HepG2 (cell line): ENCODE measurements around the gene HOXC10.

Experiments
- GZF1 ChIP-seq: sonication (generic); formaldehyde crosslinking; IDR thresholded peaks from 2 replicates; pipeline ENCODE4 v1.5.1; 2020; ENCODE audit warnings: mild to moderate bottlenecking, missing genetic modification reagents
- ISL2 ChIP-seq: sonication (generic); formaldehyde crosslinking; IDR thresholded peaks from 2 replicates; pipeline ENCODE4 v1.5.0; 2020; ENCODE audit warnings: missing genetic modification reagents

DNA sequence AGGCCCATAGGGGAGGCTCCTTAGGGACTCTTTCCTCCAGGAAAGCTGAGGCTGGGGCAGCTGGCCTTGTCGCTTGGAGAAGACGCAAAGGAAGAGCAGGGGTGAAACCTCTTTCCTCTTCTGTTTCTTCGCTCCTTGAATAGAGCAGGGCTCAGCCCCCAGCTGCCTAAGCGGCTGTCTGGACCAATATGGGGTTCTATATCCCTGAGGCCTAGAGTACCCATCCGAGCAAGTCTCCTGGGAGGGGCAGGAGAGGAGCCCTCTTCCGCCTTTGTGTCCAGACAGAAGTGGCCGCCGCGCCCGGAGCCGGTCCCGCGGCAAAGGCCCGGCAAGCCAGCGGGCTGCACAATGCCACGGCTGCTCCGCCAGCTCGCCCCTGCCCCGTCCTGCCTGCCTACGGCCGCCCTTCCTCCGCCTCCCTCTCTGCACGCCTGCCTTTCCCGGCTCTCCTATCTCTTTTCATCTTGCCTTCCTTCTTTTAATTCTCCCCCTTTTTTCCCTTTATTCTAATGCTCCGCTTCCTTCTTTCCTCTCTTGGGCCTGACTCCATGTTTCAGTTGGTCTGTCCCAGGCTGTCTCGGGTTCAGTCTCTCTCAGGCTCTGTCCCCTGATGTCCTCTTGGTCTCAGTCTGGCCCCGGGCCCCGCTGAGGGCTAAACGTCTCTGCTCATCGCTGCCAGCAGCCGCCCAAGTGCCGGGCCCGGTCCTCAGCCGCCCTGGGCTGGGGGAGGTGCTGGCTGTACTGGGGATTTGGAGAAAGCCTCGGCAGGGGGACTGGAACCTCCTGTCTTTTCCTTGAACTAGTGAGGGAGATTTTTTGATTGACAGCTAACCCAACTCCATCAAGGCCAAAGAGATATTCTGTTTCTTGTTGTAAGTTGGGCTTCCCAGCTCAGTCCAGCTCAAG, 12.5 kb downstream of the HOXC10 start:
- TF ChIP-seq GZF1 (CRISPR knock-in tag) = no peak
- TF ChIP-seq ISL2 (CRISPR knock-in tag) = no peak
